ENCODE results near the gene CYBC1.

Gene CYBC1

GRCh38 chr17:82432017-82432416, 18.5 kb downstream of the CYBC1 start:
- TF ChIP-seq, protein P1, sequence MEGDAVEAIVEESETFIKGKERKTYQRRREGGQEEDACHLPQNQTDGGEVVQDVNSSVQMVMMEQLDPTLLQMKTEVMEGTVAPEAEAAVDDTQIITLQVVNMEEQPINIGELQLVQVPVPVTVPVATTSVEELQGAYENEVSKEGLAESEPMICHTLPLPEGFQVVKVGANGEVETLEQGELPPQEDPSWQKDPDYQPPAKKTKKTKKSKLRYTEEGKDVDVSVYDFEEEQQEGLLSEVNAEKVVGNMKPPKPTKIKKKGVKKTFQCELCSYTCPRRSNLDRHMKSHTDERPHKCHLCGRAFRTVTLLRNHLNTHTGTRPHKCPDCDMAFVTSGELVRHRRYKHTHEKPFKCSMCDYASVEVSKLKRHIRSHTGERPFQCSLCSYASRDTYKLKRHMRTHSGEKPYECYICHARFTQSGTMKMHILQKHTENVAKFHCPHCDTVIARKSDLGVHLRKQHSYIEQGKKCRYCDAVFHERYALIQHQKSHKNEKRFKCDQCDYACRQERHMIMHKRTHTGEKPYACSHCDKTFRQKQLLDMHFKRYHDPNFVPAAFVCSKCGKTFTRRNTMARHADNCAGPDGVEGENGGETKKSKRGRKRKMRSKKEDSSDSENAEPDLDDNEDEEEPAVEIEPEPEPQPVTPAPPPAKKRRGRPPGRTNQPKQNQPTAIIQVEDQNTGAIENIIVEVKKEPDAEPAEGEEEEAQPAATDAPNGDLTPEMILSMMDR (IDR thresholded peaks at IDR 0.05; ENCODE audit: insufficient read depth, low read length), result no peak
- TF ChIP-seq POLR2AphosphoS5 (IDR thresholded peaks at IDR 0.05; ENCODE audit: low read depth), result no peak
- Histone ChIP-seq H3K4me3 (replicated peaks; ENCODE audit: insufficient read depth, low read length) (no peak overlapping the region), H3K27ac (replicated peaks) (no peak overlapping the region), H3K27me3 (ENCODE audit: insufficient read depth, poor library complexity, severe bottlenecking) (no peaks in the 10 kb centered on the region)
- DNase-seq (ENCODE audit: low read depth in 1 of 2, low spot score in 1 of 2), result no peak

DNA sequence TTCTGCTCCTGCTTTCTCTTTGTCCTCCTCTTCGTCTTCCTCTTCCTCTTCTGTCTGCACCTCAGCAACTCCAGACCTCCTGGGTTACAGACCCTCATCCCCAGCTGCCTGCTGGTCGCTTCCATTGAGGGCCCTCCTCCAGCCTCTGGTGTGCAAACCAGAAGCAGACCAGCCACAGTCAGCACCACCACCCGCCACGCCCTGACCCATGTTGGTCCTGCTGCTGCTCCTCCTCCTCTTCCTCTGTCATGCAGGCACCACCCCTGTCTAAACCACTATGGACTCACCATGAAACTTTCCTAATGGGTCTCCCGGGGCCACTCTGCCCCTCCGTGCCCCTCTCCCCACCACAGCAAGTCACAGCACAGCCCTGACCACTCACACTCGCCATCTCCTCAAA, 20.7 kb downstream of the CYBC1 start:
- DNase-seq (ENCODE audit: low read depth in 1 of 2, low spot score in 1 of 2), result no peak
- Histone ChIP-seq H3K27ac (replicated peaks) (no peak overlapping the region), H3K4me3 (replicated peaks; ENCODE audit: insufficient read depth, low read length) (no peak overlapping the region), H3K27me3 (ENCODE audit: insufficient read depth, poor library complexity, severe bottlenecking) (no peaks in the 10 kb centered on the region)
- TF ChIP-seq GABPA (IDR thresholded peaks at IDR 0.05; ENCODE audit: low read depth) (no peak), SPI1 (IDR thresholded peaks at IDR 0.05; ENCODE audit: borderline replicate concordance, low read depth) (no peak), REST (IDR thresholded peaks at IDR 0.05; ENCODE audit: insufficient replicate concordance, low read depth) (no peak), POLR2AphosphoS5 (IDR thresholded peaks at IDR 0.05; ENCODE audit: low read depth) (no peak)
- TF ChIP-seq, protein P1 (IDR thresholded peaks at IDR 0.05; ENCODE audit: insufficient read depth, low read length), result no peak

DNA sequence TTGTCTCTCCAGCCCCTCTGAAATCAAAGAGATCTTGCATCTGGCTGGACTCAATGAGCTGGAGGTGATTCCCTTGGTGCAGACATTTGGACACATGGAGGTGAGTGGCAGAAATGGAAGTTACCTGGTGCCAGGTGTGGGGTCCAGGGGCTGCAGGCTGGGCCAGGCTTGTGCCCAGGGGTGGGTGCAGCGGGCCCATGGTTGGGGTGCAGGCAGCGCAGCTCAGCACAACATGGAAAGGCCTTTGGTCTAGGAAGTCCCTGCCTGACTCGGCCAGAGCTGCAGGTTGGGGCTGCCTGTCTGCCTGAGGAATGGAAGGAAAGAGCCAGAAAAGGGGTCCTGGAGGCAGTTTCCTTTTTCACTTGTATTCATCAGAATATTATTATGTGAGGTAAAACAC, 22.0 kb downstream of the CYBC1 start:
- TF ChIP-seq POLR2AphosphoS5 (IDR thresholded peaks at IDR 0.05; ENCODE audit: low read depth) (no peak), REST (IDR thresholded peaks at IDR 0.05; ENCODE audit: insufficient replicate concordance, low read depth) (no peak), GABPA (IDR thresholded peaks at IDR 0.05; ENCODE audit: low read depth) (no peak), SPI1 (IDR thresholded peaks at IDR 0.05; ENCODE audit: borderline replicate concordance, low read depth) (no peak)
- TF ChIP-seq, protein P1 (IDR thresholded peaks at IDR 0.05; ENCODE audit: insufficient read depth, low read length), result no peak
- H3K4me3 ChIP-seq (replicated peaks; ENCODE audit: insufficient read depth, low read length), result no peak overlapping the region
- H3K27me3 ChIP-seq (ENCODE audit: insufficient read depth, poor library complexity, severe bottlenecking), result no peaks in the 10 kb centered on the region
- DNase-seq (ENCODE audit: low read depth in 1 of 2, low spot score in 1 of 2), result no peak
- no peak overlapping the region for H3K27ac ChIP-seq (replicated peaks)

DNA sequence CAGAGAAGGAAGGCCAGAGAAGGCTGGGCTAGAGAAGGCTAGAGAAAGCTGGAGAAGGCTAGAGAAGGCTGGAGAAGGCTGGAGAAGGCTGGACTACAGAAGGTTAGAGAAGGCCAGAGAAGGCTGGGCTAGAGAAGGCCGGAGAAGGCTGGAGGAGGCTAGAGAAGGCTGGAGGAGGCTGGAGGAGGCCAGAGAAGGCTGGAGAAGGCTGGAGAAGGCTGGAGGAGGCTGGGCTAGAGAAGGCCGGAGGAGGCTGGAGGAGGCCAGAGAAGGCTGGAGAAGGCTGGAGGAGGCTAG, 25.7 kb downstream of the CYBC1 start:
- H3K27me3 ChIP-seq (ENCODE audit: insufficient read depth, poor library complexity, severe bottlenecking), result no peaks in the 10 kb centered on the region
- no peak overlapping the region for H3K4me3 ChIP-seq (replicated peaks; ENCODE audit: insufficient read depth, low read length)
- DNase-seq (ENCODE audit: low read depth in 1 of 2, low spot score in 1 of 2), result no peak
- H3K27ac ChIP-seq (replicated peaks), result no peak overlapping the region
- no peak for TF ChIP-seq POLR2AphosphoS5 (IDR thresholded peaks at IDR 0.05; ENCODE audit: low read depth)
- TF ChIP-seq, protein P1 (IDR thresholded peaks at IDR 0.05; ENCODE audit: insufficient read depth, low read length), result no peak
- no peak for TF ChIP-seq GABPA (IDR thresholded peaks at IDR 0.05; ENCODE audit: low read depth)
- TF ChIP-seq SPI1 (IDR thresholded peaks at IDR 0.05; ENCODE audit: borderline replicate concordance, low read depth), result no peak
- no peak for TF ChIP-seq REST (IDR thresholded peaks at IDR 0.05; ENCODE audit: insufficient replicate concordance, low read depth)

Measured in HL-60 (cell line).